ENCODE data around the gene MVK.
A peak's percentile ranks its signal among the peaks of the same experiment; 100 is the strongest.

GRCh38 chr12:109597795-109598427 lies 24.3 kb downstream of the MVK start:
- TF ChIP-seq CTCF (IDR thresholded peaks at IDR 0.05) (peak; percentile 71 to 98 (median 92)), POLR2A (IDR thresholded peaks at IDR 0.05) (no peak)

All from thyroid gland (tissue), 4 donors.